Heart left ventricle (tissue), 16 donors: ENCODE results near the gene TMEM41A. TPM values are rescaled to one million over a fixed set of nuclear protein-coding genes. Genes with fewer than 3 reads are reported as not detected.

Experiments
- ATAC-seq, 4 donors: fragments of 200-7000 bp; cut with Tn5 transposase; one replicate each; pipeline ENCODE4 v1.9.1; 2020 to 2022; ENCODE audit warnings: moderate library complexity in 4 of 4, mild to moderate bottlenecking in 3 of 4, moderate number of reproducible peaks in 1 of 4
- DNase-seq, 5 donors: peaks; one replicate each; pipeline ENCODE4 v3.0.0-alpha.2; 2020
- H3K27ac ChIP-seq, 12 donors: fragments of 200-600 bp; sonication (generic) in 4 of 12; one replicate each; pipeline versions ENCODE4 v1.5.0 to v1.8.0; 2016 to 2022; ENCODE audit warnings: mild to moderate bottlenecking in 2 of 12
- H3K27me3 ChIP-seq, 9 donors: fragments of 200-600 bp; sonication (generic) in 2 of 9; one replicate each; pipeline versions ENCODE4 v1.5.1 to v1.8.0; 2016 to 2022; ENCODE audit warnings: mild to moderate bottlenecking in 3 of 9
- H3K36me3 ChIP-seq, 9 donors: fragments of 200-600 bp; sonication (generic) in 2 of 9; one replicate each; pipeline versions ENCODE4 v1.5.0 to v1.8.0; 2018 to 2022; ENCODE audit warnings: mild to moderate bottlenecking in 2 of 9
- H3K4me1 ChIP-seq, 12 donors: fragments of 200-600 bp; sonication (generic) in 4 of 12; one replicate each; pipeline versions ENCODE4 v1.5.0 to v1.8.0; 2016 to 2022; ENCODE audit warnings: mild to moderate bottlenecking in 3 of 12
- H3K4me3 ChIP-seq, 12 donors: fragments of 200-600 bp; sonication (generic) in 4 of 12; one replicate each; pipeline versions ENCODE4 v1.5.0 to v1.8.0; 2017 to 2022; ENCODE audit warnings: mild to moderate bottlenecking in 9 of 12, moderate library complexity in 4 of 12
- H3K9me3 ChIP-seq, 12 donors: fragments of 200-600 bp; sonication (generic) in 4 of 12; one replicate each; pipeline versions ENCODE4 v1.5.0 to v1.8.0; 2016 to 2022; ENCODE audit warnings: mild to moderate bottlenecking in 1 of 12
- CTCF ChIP-seq, 12 donors: fragments of 200-600 bp; sonication (generic) in 4 of 12; IDR thresholded peaks; one replicate each; pipeline versions ENCODE4 v1.5.0 to v1.8.0; 2018 to 2022; ENCODE audit warnings: antibody characterized with exemption in 12 of 12, mild to moderate bottlenecking in 5 of 12
- POLR2A ChIP-seq, 2 donors: fragments of 450-650 bp; IDR thresholded peaks; one replicate each; pipeline ENCODE4 v1.6.1; 2017; ENCODE audit warnings: antibody characterized with exemption in 2 of 2, mild to moderate bottlenecking in 2 of 2, moderate library complexity in 2 of 2
- WGBS, 4 donors: extraction: QIAGEN DNeasy Blood & Tissue Kit in 2 of 4; methylation state at CpG; one replicate each; pipeline versions ENCODE4 v1.1.5 to v1.1.7; 2013 to 2018; 5-methylcytosine and 5-hydroxymethylcytosine counted together
- intact Hi-C, 10 donors: fragments of 100-400 bp; cut with DNase I; formaldehyde crosslinking; loops; one replicate each; pipeline versions ENCODE4 v1.11.1 to v1.14.2; 2022
- polyA plus RNA-seq, 2 donors: library from polyadenylated mRNA; stranded (reverse); fragments of 200-250 nt; gene quantifications; one replicate each; pipeline ENCODE4 v1.2.3, GENCODE V29; 2013
- total RNA-seq, 9 donors: library from RNA; depleted of rRNA in 2 of 9; stranded (reverse); fragments of >200 nt in 2 of 9; fragmentation: NEBNext Ultra II Directional in 3 of 9; extraction: Animal tissue kit (Norgen Biotek cat#: 25700) in 3 of 9; gene quantifications; one replicate each; pipeline versions ENCODE4 v1.1.0 to v1.2.4, GENCODE V29; 2016 to 2023
- donor health status: ischemic (EF 13 %, LVEDD 7.1; RV severe dilation, severe dysfunction).
- donor health status: healthy with polysubstance abuse.
- donor health status: DM: no; HTN: yes; CAD: no.
- donor health status: DM: no; HTN: no; CAD: no.
- donor health status: ischemic (EF 25% LVEDD 6.9; RV normal size, moderate dysfunction).
- donor health status: ischemic (EF 25% LVEDD 5.7; RV mildly dilated, moderate dysfunction).
- donor health status: healthy.
- donor health status: DM: yes; HTN: yes; CAD: no.
- donor health status: ischemic (EF 35%, LVEDD 5.7; RV mildly dilated, moderate dysfunction).
- donor health status: nonischemic (EF 11% LVEDD 7.7; RV severe dilation, severe dysfunction).
- donor health status: DM: yes; HTN: yes; CAD: no.
- donor health status: PGD.
- donor health status: ischemic (EF 29% LVEDD 5.4; RV normal size, mild dysfunction).
- donor health status: nonischemic (EF 23%, LVEDD 6.1; RV moderate dilation, normal function).

TMEM41A gene
- total and polyA plus RNA-seq, 11 donors: 6.7 to 13.5 (median 10.8) TPM

- Histone ChIP-seq H3K9me3 (no peaks in the 10 kb centered on the region), H3K27ac (no peak overlapping the region), H3K27me3 (no peaks in the 10 kb centered on the region), H3K4me1 (peaks cover 0 to 7% (median 0%) of the 10 kb centered on the region in 12 donors), H3K36me3 (no peaks in the 10 kb centered on the region), H3K4me3 (no peak overlapping the region)
- intact Hi-C loops: no loop called here
- WGBS, 4 donors: 54 to 62% (median 60%) methylated on average over 6 of the region's 6 CpGs
- TF ChIP-seq POLR2A (IDR thresholded peaks at IDR 0.05) (no peak), CTCF (IDR thresholded peaks at IDR 0.05) (no peak)
- DNase-seq: no peak
- no peak for ATAC-seq
Observed at GRCh38 chr3:185507883-185508282, 9.0 kb upstream of the TMEM41A start.

GRCh38 chr3:185504636-185505035 is 5.8 kb upstream of the TMEM41A start:
- H3K9me3 ChIP-seq: no peaks in the 10 kb centered on the region
- TF ChIP-seq CTCF (IDR thresholded peaks at IDR 0.05) (no peak), POLR2A (IDR thresholded peaks at IDR 0.05) (no peak)
- DNase-seq (no peak), ATAC-seq (no peak)
- no peak overlapping the region for H3K27ac ChIP-seq
- no peaks in the 10 kb centered on the region for H3K36me3 ChIP-seq
- peaks cover 0 to 12% (median 0%) of the 10 kb centered on the region in 12 donors for H3K4me1 ChIP-seq
- 71 to 79% (median 73%) methylated on average over 3 of the region's 3 CpGs for WGBS, 4 donors
- H3K4me3 ChIP-seq: no peak overlapping the region
- intact Hi-C loops: no loop called here
- H3K27me3 ChIP-seq: no peaks in the 10 kb centered on the region

GRCh38 chr3:185503521-185503920 is 4.7 kb upstream of the TMEM41A start:
- intact Hi-C loops: no loop called here
- no peak overlapping the region for H3K4me3 ChIP-seq
- H3K9me3 ChIP-seq: no peaks in the 10 kb centered on the region
- DNase-seq: no peak
- 42 to 50% (median 48%) methylated on average over 1 of the region's 1 CpG for WGBS, 4 donors
- peak overlapping the region in 6 of 12 donors; percentile 18 to 84 (median 60) for H3K27ac ChIP-seq
- peaks cover 0 to 17% (median 3%) of the 10 kb centered on the region in 12 donors for H3K4me1 ChIP-seq
- TF ChIP-seq POLR2A (IDR thresholded peaks at IDR 0.05): no peak
- no peak for TF ChIP-seq CTCF (IDR thresholded peaks at IDR 0.05)
- no peak for ATAC-seq
- H3K36me3 ChIP-seq: no peaks in the 10 kb centered on the region
- H3K27me3 ChIP-seq: no peaks in the 10 kb centered on the region

GRCh38 chr3:185502987-185503386 is 4.2 kb upstream of the TMEM41A start:
- H3K27ac ChIP-seq: peak overlapping the region in 9 of 12 donors; percentile 13 to 84 (median 60)
- no peaks in the 10 kb centered on the region for H3K27me3 ChIP-seq
- peaks cover 0 to 21% (median 3%) of the 10 kb centered on the region in 12 donors for H3K4me1 ChIP-seq
- ATAC-seq (peak in 3 of 4 donors; percentile 3 to 46 (median 22)), DNase-seq (peak in 4 of 5 donors; percentile 42 to 75 (median 58))
- no peaks in the 10 kb centered on the region for H3K9me3 ChIP-seq
- H3K4me3 ChIP-seq: no peak overlapping the region
- no peaks in the 10 kb centered on the region for H3K36me3 ChIP-seq
- TF ChIP-seq POLR2A (IDR thresholded peaks at IDR 0.05): no peak
- no peak for TF ChIP-seq CTCF (IDR thresholded peaks at IDR 0.05)
- intact Hi-C loops: no loop called here
- 22 to 40% (median 34%) methylated on average over 3 of the region's 3 CpGs for WGBS, 4 donors
